ENCODE results near the gene MCF2L. TPM values are rescaled to one million over a fixed set of nuclear protein-coding genes. Genes with fewer than 3 reads are reported as not detected.

The MCF2L gene
- total and polyA plus RNA-seq, 10 of the 15 experiments (the other 5 are each of a cell fraction or from before 2014, with no cell fraction given): 0.06 to 1.1 (median 0.21) TPM; not detected in 2

DNA sequence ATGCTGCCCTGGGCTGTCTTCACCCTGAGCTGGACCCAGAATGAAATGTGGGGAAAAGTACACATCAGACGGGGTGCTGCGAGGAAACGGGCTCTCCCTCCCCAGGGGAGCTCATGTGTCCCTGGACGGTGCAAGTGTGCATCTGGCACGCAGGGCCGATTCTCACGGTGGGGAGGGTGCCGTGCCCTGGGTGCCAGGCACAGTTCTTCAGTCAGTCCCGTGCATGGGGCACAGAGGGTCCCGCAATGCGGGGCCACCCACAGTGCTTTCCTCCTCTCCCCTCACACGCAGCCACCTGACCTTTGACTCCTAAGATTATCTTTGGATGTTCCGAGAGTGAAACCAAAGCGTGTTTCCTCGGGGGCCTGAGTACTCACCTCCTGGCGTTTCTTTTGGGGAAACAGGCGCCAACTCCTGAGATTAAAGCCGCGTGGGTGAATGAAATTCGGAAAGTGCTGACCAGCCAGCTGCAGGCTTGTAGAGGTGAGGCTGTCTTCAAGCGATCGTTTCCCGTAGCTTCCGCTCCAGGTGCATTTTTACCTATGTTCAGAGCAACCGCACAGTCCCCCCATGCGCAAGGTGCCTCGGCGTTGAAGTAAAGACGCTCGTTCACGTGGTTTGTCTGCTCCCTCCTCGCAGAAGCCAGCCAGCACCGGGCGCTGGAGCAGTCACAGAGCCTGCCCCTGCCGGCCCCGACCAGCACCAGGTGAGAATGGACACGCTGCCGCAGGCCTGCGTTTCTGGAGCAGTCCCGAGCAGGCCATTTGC is 119.1 kb downstream of the MCF2L start:
- intact Hi-C loops (cut with micrococcal nuclease; ENCODE audit: unreplicated experiment): no loop called here
- no peak overlapping the region for H3K4me3 ChIP-seq
- no TSS peak for BruUV-seq (replicated peaks)
- ChIA-PET SMC1A (ENCODE audit: uncharacterized antibody, unreplicated experiment) (no interaction called here), POLR2A (no interaction called here), RAD21 (ENCODE audit: unreplicated experiment) (no interaction called here), CTCF (no interaction called here)
- WGBS (ENCODE audit: insufficient coverage, insufficient replicate concordance, low lambda C conversion rate, missing lambda C conversion rate): 60% methylated on average over 40 of the region's 40 CpGs
- H3K4me2 ChIP-seq (ENCODE audit: control insufficient read depth, insufficient read depth): no peak overlapping the region
- H3K27ac ChIP-seq (ENCODE audit: control insufficient read depth, insufficient read depth): no peak overlapping the region
- no peaks in the 10 kb centered on the region for H3K27me3 ChIP-seq (replicated peaks in 1 of 2; ENCODE audit: control insufficient read depth in 2 of 2, insufficient read depth in 2 of 2, low read length in 1 of 2)
- no peak overlapping the region for H3K9ac ChIP-seq (ENCODE audit: control insufficient read depth, insufficient read depth, low read length)
- H3K4me1 ChIP-seq (ENCODE audit: control insufficient read depth, insufficient read depth, low read length): no peaks in the 10 kb centered on the region
- H4K20me1 ChIP-seq (ENCODE audit: control insufficient read depth, insufficient read depth): no peaks in the 10 kb centered on the region
- no peaks in the 10 kb centered on the region for H3K79me2 ChIP-seq (ENCODE audit: control insufficient read depth, insufficient read depth, low read length)
- in situ Hi-C loops (cut with MboI): no loop called here
- H3K9me3 ChIP-seq (replicated peaks; ENCODE audit: control insufficient read depth, insufficient read depth, low read length): no peaks in the 10 kb centered on the region
- H2AFZ ChIP-seq (ENCODE audit: control insufficient read depth, low read depth, low read length): no peak overlapping the region
- ATAC-seq (no peak), DNase-seq (ENCODE audit: low read depth, low spot score) (no peak), FAIRE-seq (no peak)
- no peaks in the 10 kb centered on the region for H3K36me3 ChIP-seq (ENCODE audit: control insufficient read depth in 2 of 2, insufficient read depth in 2 of 2, low read length in 1 of 2)
- TF ChIP-seq, protein P1, sequence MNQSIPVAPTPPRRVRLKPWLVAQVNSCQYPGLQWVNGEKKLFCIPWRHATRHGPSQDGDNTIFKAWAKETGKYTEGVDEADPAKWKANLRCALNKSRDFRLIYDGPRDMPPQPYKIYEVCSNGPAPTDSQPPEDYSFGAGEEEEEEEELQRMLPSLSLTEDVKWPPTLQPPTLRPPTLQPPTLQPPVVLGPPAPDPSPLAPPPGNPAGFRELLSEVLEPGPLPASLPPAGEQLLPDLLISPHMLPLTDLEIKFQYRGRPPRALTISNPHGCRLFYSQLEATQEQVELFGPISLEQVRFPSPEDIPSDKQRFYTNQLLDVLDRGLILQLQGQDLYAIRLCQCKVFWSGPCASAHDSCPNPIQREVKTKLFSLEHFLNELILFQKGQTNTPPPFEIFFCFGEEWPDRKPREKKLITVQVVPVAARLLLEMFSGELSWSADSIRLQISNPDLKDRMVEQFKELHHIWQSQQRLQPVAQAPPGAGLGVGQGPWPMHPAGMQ (IDR thresholded peaks at IDR 0.05; ENCODE audit: borderline replicate concordance): no peak
- TF ChIP-seq HDGF (IDR thresholded peaks at IDR 0.05): no peak
- no peak for TF ChIP-seq BRCA1 (IDR thresholded peaks at IDR 0.05; ENCODE audit: low read depth, low read length)
- TF ChIP-seq POLR2A (IDR thresholded peaks at IDR 0.05; ENCODE audit: low read depth, low read length): no peak
- TF ChIP-seq, protein P2, sequence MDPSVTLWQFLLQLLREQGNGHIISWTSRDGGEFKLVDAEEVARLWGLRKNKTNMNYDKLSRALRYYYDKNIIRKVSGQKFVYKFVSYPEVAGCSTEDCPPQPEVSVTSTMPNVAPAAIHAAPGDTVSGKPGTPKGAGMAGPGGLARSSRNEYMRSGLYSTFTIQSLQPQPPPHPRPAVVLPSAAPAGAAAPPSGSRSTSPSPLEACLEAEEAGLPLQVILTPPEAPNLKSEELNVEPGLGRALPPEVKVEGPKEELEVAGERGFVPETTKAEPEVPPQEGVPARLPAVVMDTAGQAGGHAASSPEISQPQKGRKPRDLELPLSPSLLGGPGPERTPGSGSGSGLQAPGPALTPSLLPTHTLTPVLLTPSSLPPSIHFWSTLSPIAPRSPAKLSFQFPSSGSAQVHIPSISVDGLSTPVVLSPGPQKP (IDR thresholded peaks at IDR 0.05; ENCODE audit: low read depth, low read length): no peak
- TF ChIP-seq, protein P3, sequence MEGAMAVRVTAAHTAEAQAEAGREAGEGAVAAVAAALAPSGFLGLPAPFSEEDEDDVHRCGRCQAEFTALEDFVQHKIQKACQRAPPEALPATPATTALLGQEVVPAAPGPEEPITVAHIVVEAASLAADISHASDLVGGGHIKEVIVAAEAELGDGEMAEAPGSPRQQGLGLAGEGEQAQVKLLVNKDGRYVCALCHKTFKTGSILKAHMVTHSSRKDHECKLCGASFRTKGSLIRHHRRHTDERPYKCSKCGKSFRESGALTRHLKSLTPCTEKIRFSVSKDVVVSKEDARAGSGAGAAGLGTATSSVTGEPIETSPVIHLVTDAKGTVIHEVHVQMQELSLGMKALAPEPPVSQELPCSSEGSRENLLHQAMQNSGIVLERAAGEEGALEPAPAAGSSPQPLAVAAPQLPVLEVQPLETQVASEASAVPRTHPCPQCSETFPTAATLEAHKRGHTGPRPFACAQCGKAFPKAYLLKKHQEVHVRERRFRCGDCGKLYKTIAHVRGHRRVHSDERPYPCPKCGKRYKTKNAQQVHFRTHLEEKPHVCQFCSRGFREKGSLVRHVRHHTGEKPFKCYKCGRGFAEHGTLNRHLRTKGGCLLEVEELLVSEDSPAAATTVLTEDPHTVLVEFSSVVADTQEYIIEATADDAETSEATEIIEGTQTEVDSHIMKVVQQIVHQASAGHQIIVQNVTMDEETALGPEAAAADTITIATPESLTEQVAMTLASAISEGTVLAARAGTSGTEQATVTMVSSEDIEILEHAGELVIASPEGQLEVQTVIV (IDR thresholded peaks at IDR 0.05; ENCODE audit: borderline replicate concordance, partially characterized antibody): no peak
- TF ChIP-seq ZNF217 (IDR thresholded peaks at IDR 0.05): no peak
- no peak for TF ChIP-seq MXI1 (IDR thresholded peaks at IDR 0.05; ENCODE audit: low read depth, low read length)
- TF ChIP-seq SUZ12 (IDR thresholded peaks at IDR 0.05; ENCODE audit: unreplicated experiment): no peak
- no peak for TF ChIP-seq MTA3 (IDR thresholded peaks at IDR 0.05; ENCODE audit: borderline replicate concordance, low read length)
- TF ChIP-seq, protein P4, sequence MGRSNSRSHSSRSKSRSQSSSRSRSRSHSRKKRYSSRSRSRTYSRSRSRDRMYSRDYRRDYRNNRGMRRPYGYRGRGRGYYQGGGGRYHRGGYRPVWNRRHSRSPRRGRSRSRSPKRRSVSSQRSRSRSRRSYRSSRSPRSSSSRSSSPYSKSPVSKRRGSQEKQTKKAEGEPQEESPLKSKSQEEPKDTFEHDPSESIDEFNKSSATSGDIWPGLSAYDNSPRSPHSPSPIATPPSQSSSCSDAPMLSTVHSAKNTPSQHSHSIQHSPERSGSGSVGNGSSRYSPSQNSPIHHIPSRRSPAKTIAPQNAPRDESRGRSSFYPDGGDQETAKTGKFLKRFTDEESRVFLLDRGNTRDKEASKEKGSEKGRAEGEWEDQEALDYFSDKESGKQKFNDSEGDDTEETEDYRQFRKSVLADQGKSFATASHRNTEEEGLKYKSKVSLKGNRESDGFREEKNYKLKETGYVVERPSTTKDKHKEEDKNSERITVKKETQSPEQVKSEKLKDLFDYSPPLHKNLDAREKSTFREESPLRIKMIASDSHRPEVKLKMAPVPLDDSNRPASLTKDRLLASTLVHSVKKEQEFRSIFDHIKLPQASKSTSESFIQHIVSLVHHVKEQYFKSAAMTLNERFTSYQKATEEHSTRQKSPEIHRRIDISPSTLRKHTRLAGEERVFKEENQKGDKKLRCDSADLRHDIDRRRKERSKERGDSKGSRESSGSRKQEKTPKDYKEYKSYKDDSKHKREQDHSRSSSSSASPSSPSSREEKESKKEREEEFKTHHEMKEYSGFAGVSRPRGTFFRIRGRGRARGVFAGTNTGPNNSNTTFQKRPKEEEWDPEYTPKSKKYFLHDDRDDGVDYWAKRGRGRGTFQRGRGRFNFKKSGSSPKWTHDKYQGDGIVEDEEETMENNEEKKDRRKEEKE (IDR thresholded peaks at IDR 0.05): no peak
- no peak for TF ChIP-seq LARP7 (IDR thresholded peaks at IDR 0.05)
- TF ChIP-seq CHD1 (IDR thresholded peaks at IDR 0.05; ENCODE audit: low read depth, low read length): no peak
- TF ChIP-seq NRF1 (conservative IDR thresholded peaks at IDR 0.05; ENCODE audit: low read depth, low read length): no peak
- TF ChIP-seq SIN3A (IDR thresholded peaks at IDR 0.05; ENCODE audit: low read depth, low read length): no peak
- no peak for TF ChIP-seq STAT3 (IDR thresholded peaks at IDR 0.05; ENCODE audit: low read depth, low read length)
- no peak for TF ChIP-seq TCF7 (IDR thresholded peaks at IDR 0.05; ENCODE audit: borderline replicate concordance)
